ENCODE data around the gene SSH2. TPM values are rescaled to one million over a fixed set of nuclear protein-coding genes. Genes with fewer than 3 reads are reported as not detected.

Gene SSH2
- total RNA-seq, 1 experiment from 2014 or later: 22.9 TPM

DNA sequence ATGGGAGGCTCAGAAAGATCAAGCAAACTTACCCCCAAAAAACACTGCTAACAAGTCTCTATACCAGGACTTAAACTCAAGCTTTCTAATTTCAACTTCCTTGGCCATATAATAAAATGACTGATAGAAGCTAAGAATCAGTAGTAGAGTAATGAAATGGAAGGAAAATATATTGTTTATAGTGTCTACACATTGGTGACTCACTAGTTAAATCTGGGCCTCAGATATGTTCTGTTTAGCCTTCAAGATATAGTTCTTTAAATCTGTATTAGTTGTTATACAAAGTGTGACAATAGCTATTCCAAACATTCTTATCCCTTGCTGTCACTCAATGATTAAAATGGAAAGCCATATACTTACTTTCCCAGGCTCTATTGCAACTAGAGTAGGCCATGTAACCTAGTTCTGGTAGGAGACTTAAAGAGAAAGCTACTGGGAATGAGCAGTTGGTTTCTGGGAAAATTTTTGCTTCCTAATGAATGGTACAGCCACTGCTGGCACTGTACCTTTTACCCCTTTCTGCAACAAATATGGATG lies 18.3 kb downstream of the SSH2 start:
- no peaks in the 10 kb centered on the region for H3K9me3 Mint-ChIP-seq (ENCODE audit: low read depth, unreplicated experiment)
- intact Hi-C loops (cut with micrococcal nuclease; ENCODE audit: unreplicated experiment): no loop called here
- no TSS peak for BruUV-seq (replicated peaks)
- no peak for DNase-seq
- no peaks in the 10 kb centered on the region for H3K27me3 Mint-ChIP-seq (ENCODE audit: unreplicated experiment)
- no peak overlapping the region for H3K27ac Mint-ChIP-seq (ENCODE audit: unreplicated experiment)
- H3K4me1 Mint-ChIP-seq (ENCODE audit: low read depth, unreplicated experiment): no peaks in the 10 kb centered on the region
- TF ChIP-seq, protein P1, sequence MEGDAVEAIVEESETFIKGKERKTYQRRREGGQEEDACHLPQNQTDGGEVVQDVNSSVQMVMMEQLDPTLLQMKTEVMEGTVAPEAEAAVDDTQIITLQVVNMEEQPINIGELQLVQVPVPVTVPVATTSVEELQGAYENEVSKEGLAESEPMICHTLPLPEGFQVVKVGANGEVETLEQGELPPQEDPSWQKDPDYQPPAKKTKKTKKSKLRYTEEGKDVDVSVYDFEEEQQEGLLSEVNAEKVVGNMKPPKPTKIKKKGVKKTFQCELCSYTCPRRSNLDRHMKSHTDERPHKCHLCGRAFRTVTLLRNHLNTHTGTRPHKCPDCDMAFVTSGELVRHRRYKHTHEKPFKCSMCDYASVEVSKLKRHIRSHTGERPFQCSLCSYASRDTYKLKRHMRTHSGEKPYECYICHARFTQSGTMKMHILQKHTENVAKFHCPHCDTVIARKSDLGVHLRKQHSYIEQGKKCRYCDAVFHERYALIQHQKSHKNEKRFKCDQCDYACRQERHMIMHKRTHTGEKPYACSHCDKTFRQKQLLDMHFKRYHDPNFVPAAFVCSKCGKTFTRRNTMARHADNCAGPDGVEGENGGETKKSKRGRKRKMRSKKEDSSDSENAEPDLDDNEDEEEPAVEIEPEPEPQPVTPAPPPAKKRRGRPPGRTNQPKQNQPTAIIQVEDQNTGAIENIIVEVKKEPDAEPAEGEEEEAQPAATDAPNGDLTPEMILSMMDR (IDR thresholded peaks at IDR 0.05; ENCODE audit: unreplicated experiment): no peak
- H3K4me3 Mint-ChIP-seq (ENCODE audit: low read depth, unreplicated experiment): no peak overlapping the region
- no peaks in the 10 kb centered on the region for H3K36me3 Mint-ChIP-seq (ENCODE audit: insufficient read depth, unreplicated experiment)
- CTCF ChIA-PET: interaction anchor here (0.5 kb wide), 1 partner anchor 735 kb away, joined by 4 read pairs; no protein-coding TSS in a partner anchor

- intact Hi-C loops (cut with micrococcal nuclease; ENCODE audit: unreplicated experiment): no loop called here
- H3K27ac Mint-ChIP-seq (ENCODE audit: unreplicated experiment): no peak overlapping the region
- peaks cover 4% of the 10 kb centered on the region for H3K9me3 Mint-ChIP-seq (ENCODE audit: low read depth, unreplicated experiment)
- CTCF ChIA-PET: interaction anchor here (0.7 to 1.4 kb wide), 2 partner anchors 13 to 22 kb away, joined by 3 read pairs; no protein-coding TSS in a partner anchor
- no peaks in the 10 kb centered on the region for H3K4me1 Mint-ChIP-seq (ENCODE audit: low read depth, unreplicated experiment)
- DNase-seq: no peak
- H3K36me3 Mint-ChIP-seq (ENCODE audit: insufficient read depth, unreplicated experiment): no peaks in the 10 kb centered on the region
- no peaks in the 10 kb centered on the region for H3K27me3 Mint-ChIP-seq (ENCODE audit: unreplicated experiment)
- no TSS peak for BruUV-seq (replicated peaks)
- TF ChIP-seq, protein P1 (IDR thresholded peaks at IDR 0.05; ENCODE audit: unreplicated experiment): no peak
- H3K4me3 Mint-ChIP-seq (ENCODE audit: low read depth, unreplicated experiment): no peak overlapping the region
These were observed 20.6 kb downstream of the SSH2 start for GRCh38 chr17:29909236-29910003.

- Mint-ChIP-seq H3K27me3 (ENCODE audit: unreplicated experiment) (no peaks in the 10 kb centered on the region), H3K36me3 (ENCODE audit: insufficient read depth, unreplicated experiment) (no peaks in the 10 kb centered on the region), H3K27ac (ENCODE audit: unreplicated experiment) (no peak overlapping the region), H3K4me1 (ENCODE audit: low read depth, unreplicated experiment) (no peaks in the 10 kb centered on the region), H3K9me3 (ENCODE audit: low read depth, unreplicated experiment) (peaks cover 9% of the 10 kb centered on the region), H3K4me3 (ENCODE audit: low read depth, unreplicated experiment) (no peak overlapping the region)
- intact Hi-C loops (cut with micrococcal nuclease; ENCODE audit: unreplicated experiment): no loop called here
- no peak for DNase-seq
- TF ChIP-seq, protein P1 (IDR thresholded peaks at IDR 0.05; ENCODE audit: unreplicated experiment): no peak
- CTCF ChIA-PET: interaction anchor here (0.8 kb wide), 1 partner anchor 71 kb away, joined by 3 read pairs; no protein-coding TSS in a partner anchor
- no TSS peak for BruUV-seq (replicated peaks)
These were observed 23.1 kb downstream of the SSH2 start for GRCh38 chr17:29906969-29907368.

DNA sequence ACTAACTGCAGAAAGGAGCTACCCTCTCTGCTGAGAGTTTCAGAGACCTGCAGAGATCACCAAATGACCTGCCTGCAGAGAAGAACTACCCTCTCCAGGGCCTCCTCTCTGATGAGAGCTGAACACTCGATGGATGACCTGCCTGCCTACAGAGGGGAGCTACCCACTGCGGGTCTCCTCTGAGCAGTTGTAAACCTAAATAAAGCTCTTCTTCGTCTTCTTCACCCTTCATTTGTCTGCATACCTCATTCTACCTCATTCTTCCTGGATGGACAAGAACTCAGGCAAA lies 24.2 kb downstream of the SSH2 start:
- CTCF ChIA-PET: no interaction called here
- TF ChIP-seq, protein P1 (IDR thresholded peaks at IDR 0.05; ENCODE audit: unreplicated experiment): no peak
- H3K9me3 Mint-ChIP-seq (ENCODE audit: low read depth, unreplicated experiment): peaks cover 9% of the 10 kb centered on the region
- DNase-seq: no peak
- BruUV-seq (replicated peaks): no TSS peak
- H3K4me3 Mint-ChIP-seq (ENCODE audit: low read depth, unreplicated experiment): no peak overlapping the region
- no peaks in the 10 kb centered on the region for H3K27me3 Mint-ChIP-seq (ENCODE audit: unreplicated experiment)
- no peaks in the 10 kb centered on the region for H3K4me1 Mint-ChIP-seq (ENCODE audit: low read depth, unreplicated experiment)
- intact Hi-C loops (cut with micrococcal nuclease; ENCODE audit: unreplicated experiment): no loop called here
- H3K36me3 Mint-ChIP-seq (ENCODE audit: insufficient read depth, unreplicated experiment): no peaks in the 10 kb centered on the region
- no peak overlapping the region for H3K27ac Mint-ChIP-seq (ENCODE audit: unreplicated experiment)

Data from Calu3 (cell line).